Measurements from ENCODE around the gene CACNA1I.

Gene CACNA1I

DNA sequence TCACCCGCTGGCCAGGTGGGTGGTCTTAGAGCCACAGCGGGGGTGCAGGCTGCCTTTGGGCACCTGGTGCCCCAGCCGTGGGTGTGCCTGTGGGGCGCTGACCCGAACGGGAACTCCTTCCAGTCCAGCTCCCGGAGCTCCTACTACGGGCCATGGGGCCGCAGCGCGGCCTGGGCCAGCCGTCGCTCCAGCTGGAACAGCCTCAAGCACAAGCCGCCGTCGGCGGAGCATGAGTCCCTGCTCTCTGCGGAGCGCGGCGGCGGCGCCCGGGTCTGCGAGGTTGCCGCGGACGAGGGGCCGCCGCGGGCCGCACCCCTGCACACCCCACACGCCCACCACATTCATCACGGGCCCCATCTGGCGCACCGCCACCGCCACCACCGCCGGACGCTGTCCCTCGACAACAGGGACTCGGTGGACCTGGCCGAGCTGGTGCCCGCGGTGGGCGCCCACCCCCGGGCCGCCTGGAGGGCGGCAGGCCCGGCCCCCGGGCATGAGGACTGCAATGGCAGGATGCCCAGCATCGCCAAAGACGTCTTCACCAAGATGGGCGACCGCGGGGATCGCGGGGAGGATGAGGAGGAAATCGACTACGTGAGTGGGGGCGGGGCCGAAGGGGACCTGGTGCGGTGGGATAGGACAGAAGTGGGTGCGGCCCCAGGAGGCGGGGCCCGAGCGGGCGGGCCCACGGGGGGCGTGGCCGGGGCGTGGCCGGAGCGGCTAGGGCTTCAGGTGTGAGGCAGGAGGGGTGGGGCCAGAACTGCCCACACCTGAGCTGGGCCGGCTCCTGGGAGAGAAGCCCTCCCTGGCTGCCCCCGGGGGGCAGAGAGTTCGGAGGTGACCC lies 91.5 kb downstream of the CACNA1I start:
- no peak overlapping the region for H3K27ac ChIP-seq (ENCODE audit: low read depth, low read length)
- no peaks in the 10 kb centered on the region for H3K4me1 ChIP-seq (ENCODE audit: control insufficient read depth, insufficient read depth, low read length, unreplicated experiment)
- no peak overlapping the region for H3K4me3 ChIP-seq (ENCODE audit: low read depth, low read length)
- H3K79me2 ChIP-seq (ENCODE audit: control insufficient read depth, insufficient read depth, low read length, unreplicated experiment) = no peaks in the 10 kb centered on the region
- H3K27me3 ChIP-seq (ENCODE audit: insufficient read depth, low read length) = peaks cover 34% of the 10 kb centered on the region
- no peak overlapping the region for H2AFZ ChIP-seq (ENCODE audit: low read length, unreplicated experiment)
- H3K36me3 ChIP-seq (ENCODE audit: insufficient read depth, low read length) = no peaks in the 10 kb centered on the region

GRCh38 chr22:39662686-39663052 lies 92.1 kb downstream of the CACNA1I start:
- Histone ChIP-seq H3K36me3 (ENCODE audit: insufficient read depth, low read length) (no peaks in the 10 kb centered on the region), H2AFZ (ENCODE audit: low read length, unreplicated experiment) (no peak overlapping the region), H3K4me3 (ENCODE audit: low read depth, low read length) (no peak overlapping the region), H3K79me2 (ENCODE audit: control insufficient read depth, insufficient read depth, low read length, unreplicated experiment) (no peaks in the 10 kb centered on the region), H3K27ac (ENCODE audit: low read depth, low read length) (no peak overlapping the region), H3K4me1 (ENCODE audit: control insufficient read depth, insufficient read depth, low read length, unreplicated experiment) (no peaks in the 10 kb centered on the region), H3K27me3 (ENCODE audit: insufficient read depth, low read length) (peaks cover 35% of the 10 kb centered on the region)

GRCh38 chr22:39663751-39664150 lies 93.2 kb downstream of the CACNA1I start:
- Histone ChIP-seq H2AFZ (ENCODE audit: low read length, unreplicated experiment) (no peak overlapping the region), H3K36me3 (ENCODE audit: insufficient read depth, low read length) (no peaks in the 10 kb centered on the region), H3K27ac (ENCODE audit: low read depth, low read length) (no peak overlapping the region), H3K4me3 (ENCODE audit: low read depth, low read length) (no peak overlapping the region), H3K27me3 (ENCODE audit: insufficient read depth, low read length) (peaks cover 38% of the 10 kb centered on the region), H3K79me2 (ENCODE audit: control insufficient read depth, insufficient read depth, low read length, unreplicated experiment) (no peaks in the 10 kb centered on the region), H3K4me1 (ENCODE audit: control insufficient read depth, insufficient read depth, low read length, unreplicated experiment) (no peaks in the 10 kb centered on the region)

DNA sequence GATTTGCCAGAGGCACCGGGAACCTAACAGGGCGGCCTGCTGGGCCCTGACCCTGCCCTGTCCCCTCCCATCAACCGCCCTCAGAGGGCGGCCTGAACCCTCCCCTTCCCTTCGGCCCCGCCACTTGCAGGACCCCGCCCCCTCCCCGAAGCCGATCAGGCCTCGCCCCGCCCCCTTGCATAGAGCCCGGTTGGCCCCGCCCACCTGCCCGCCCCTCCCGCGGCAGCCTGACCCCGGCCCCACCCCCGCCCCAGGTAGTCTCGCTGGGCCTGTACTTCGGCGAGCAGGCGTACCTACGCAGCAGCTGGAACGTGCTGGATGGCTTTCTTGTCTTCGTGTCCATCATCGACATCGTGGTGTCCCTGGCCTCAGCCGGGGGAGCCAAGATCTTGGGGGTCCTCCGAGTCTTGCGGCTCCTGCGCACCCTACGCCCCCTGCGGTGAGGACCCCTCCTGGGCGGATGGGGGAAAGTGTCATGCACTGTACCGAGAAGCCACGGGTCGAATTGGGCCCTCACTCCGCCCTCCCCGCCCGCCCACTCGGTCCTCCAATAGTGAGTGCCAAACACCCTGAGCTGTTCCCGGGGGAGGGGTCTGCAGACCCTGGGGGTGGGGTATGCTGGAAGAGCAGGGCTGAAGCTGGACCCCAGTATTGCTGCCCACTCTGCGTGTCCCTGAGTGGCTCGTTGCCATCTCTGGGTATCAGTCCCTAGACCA lies 94.1 kb downstream of the CACNA1I start:
- Histone ChIP-seq H2AFZ (ENCODE audit: low read length, unreplicated experiment) (no peak overlapping the region), H3K27me3 (ENCODE audit: insufficient read depth, low read length) (peaks cover 38% of the 10 kb centered on the region), H3K36me3 (ENCODE audit: insufficient read depth, low read length) (no peaks in the 10 kb centered on the region), H3K4me3 (ENCODE audit: low read depth, low read length) (no peak overlapping the region), H3K79me2 (ENCODE audit: control insufficient read depth, insufficient read depth, low read length, unreplicated experiment) (no peaks in the 10 kb centered on the region), H3K4me1 (ENCODE audit: control insufficient read depth, insufficient read depth, low read length, unreplicated experiment) (no peaks in the 10 kb centered on the region), H3K27ac (ENCODE audit: low read depth, low read length) (no peak overlapping the region)

- H3K27me3 ChIP-seq (ENCODE audit: insufficient read depth, low read length) = peaks cover 38% of the 10 kb centered on the region
Measured at GRCh38 chr22:39665229-39665628, 94.7 kb downstream of the CACNA1I start.

DNA sequence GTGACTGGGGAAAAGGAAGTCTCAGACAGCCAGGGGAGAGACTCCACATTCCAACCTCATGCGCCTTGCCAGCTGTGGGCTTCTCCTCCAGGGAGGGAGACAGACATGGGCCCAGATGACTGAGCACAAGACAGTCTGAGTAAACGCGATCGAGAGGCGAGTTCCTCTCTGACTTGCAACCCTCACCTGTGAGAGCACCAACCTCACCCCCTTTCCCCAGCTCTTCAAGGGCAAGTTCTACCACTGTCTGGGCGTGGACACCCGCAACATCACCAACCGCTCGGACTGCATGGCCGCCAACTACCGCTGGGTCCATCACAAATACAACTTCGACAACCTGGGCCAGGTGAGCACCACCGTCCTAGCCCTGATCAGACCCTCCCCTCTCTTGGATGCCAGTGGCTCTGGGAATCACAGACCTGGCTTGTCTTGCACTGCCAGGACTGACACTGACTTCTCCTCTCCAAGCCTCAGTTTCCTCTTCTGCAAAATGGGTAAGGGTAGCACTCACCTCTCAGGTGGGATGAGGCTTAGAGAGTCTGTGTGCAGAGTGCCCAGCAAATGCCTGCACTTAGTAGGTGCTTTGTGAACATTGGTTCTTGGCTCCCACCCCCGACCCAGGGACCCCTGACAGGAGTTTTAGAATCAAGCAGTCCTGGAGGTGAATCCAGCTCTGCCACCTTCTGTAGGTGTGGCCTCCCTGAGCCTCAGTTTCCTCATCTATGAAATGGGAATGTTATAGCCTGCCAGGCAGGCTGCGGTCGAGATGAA lies 95.3 kb downstream of the CACNA1I start:
- Histone ChIP-seq H3K27me3 (ENCODE audit: insufficient read depth, low read length) (peaks cover 37% of the 10 kb centered on the region), H3K27ac (ENCODE audit: low read depth, low read length) (no peak overlapping the region), H3K36me3 (ENCODE audit: insufficient read depth, low read length) (no peaks in the 10 kb centered on the region), H3K4me3 (ENCODE audit: low read depth, low read length) (no peak overlapping the region), H2AFZ (ENCODE audit: low read length, unreplicated experiment) (no peak overlapping the region), H3K4me1 (ENCODE audit: control insufficient read depth, insufficient read depth, low read length, unreplicated experiment) (no peaks in the 10 kb centered on the region), H3K79me2 (ENCODE audit: control insufficient read depth, insufficient read depth, low read length, unreplicated experiment) (no peaks in the 10 kb centered on the region)

More at GRCh38 chr22:39665229-39665628, 94.7 kb downstream of the CACNA1I start:
- Histone ChIP-seq H3K36me3 (ENCODE audit: insufficient read depth, low read length) (no peaks in the 10 kb centered on the region), H3K79me2 (ENCODE audit: control insufficient read depth, insufficient read depth, low read length, unreplicated experiment) (no peaks in the 10 kb centered on the region), H3K4me1 (ENCODE audit: control insufficient read depth, insufficient read depth, low read length, unreplicated experiment) (no peaks in the 10 kb centered on the region), H3K27ac (ENCODE audit: low read depth, low read length) (no peak overlapping the region), H3K4me3 (ENCODE audit: low read depth, low read length) (no peak overlapping the region), H2AFZ (ENCODE audit: low read length, unreplicated experiment) (no peak overlapping the region)

DNA sequence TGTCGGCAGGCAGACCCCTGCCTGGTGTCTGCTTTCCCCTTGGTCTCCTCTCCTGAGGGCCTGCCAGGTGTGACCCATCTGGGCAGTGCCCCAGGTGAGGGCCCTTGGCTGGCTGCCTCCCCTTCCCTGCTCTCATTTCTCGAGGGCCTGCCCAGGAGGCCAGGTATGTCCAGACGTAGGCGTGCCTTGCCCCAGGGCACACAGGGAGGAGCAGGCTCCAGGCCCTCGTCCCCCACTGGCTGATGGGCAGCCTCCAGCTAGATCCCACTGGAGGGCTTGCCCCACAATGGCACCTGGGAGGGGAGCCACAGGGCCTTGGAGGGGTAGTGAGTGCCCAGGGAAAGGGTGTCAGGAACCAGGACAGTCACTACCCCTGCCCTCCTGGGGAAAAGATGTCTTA lies 95.9 kb downstream of the CACNA1I start:
- H3K79me2 ChIP-seq (ENCODE audit: control insufficient read depth, insufficient read depth, low read length, unreplicated experiment) = no peaks in the 10 kb centered on the region
- H3K4me1 ChIP-seq (ENCODE audit: control insufficient read depth, insufficient read depth, low read length, unreplicated experiment) = no peaks in the 10 kb centered on the region
- no peaks in the 10 kb centered on the region for H3K36me3 ChIP-seq (ENCODE audit: insufficient read depth, low read length)
- no peak overlapping the region for H2AFZ ChIP-seq (ENCODE audit: low read length, unreplicated experiment)
- peaks cover 31% of the 10 kb centered on the region for H3K27me3 ChIP-seq (ENCODE audit: insufficient read depth, low read length)
- H3K4me3 ChIP-seq (ENCODE audit: low read depth, low read length) = no peak overlapping the region
- H3K27ac ChIP-seq (ENCODE audit: low read depth, low read length) = no peak overlapping the region

DNA sequence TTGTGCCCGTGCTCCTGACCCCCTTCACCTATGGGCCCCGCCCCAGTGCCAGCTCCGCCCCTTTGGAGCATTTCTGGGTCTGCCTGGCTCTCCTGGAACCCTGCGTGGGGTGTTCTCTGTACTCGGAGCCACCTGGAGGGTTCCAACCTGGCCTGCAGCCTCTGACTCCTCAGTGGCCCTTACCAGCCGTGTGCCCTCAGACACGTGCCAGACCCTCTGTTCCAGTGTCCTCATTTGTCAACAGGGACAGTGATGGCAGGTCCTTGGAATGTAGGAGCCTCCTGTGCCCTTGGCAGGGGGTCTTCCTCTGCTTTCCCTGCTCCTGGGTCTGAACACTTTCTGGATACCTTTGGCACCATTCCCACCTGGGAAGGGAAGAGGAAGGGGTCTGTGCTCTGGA lies 96.4 kb downstream of the CACNA1I start:
- Histone ChIP-seq H2AFZ (ENCODE audit: low read length, unreplicated experiment) (no peak overlapping the region), H3K79me2 (ENCODE audit: control insufficient read depth, insufficient read depth, low read length, unreplicated experiment) (no peaks in the 10 kb centered on the region), H3K36me3 (ENCODE audit: insufficient read depth, low read length) (no peaks in the 10 kb centered on the region), H3K4me1 (ENCODE audit: control insufficient read depth, insufficient read depth, low read length, unreplicated experiment) (no peaks in the 10 kb centered on the region), H3K27ac (ENCODE audit: low read depth, low read length) (no peak overlapping the region), H3K27me3 (ENCODE audit: insufficient read depth, low read length) (peaks cover 26% of the 10 kb centered on the region), H3K4me3 (ENCODE audit: low read depth, low read length) (no peak overlapping the region)

- H2AFZ ChIP-seq (ENCODE audit: low read length, unreplicated experiment) = no peak overlapping the region
- H3K36me3 ChIP-seq (ENCODE audit: insufficient read depth, low read length) = no peaks in the 10 kb centered on the region
- H3K4me1 ChIP-seq (ENCODE audit: control insufficient read depth, insufficient read depth, low read length, unreplicated experiment) = no peaks in the 10 kb centered on the region
- H3K4me3 ChIP-seq (ENCODE audit: low read depth, low read length) = no peak overlapping the region
- 0 out of 2 replicates have a peak, but pooled peaks cover 4% of the 10 kb centered on the region for H3K27me3 ChIP-seq (ENCODE audit: insufficient read depth, low read length)
- H3K79me2 ChIP-seq (ENCODE audit: control insufficient read depth, insufficient read depth, low read length, unreplicated experiment) = no peaks in the 10 kb centered on the region
- no peak overlapping the region for H3K27ac ChIP-seq (ENCODE audit: low read depth, low read length)
Measured at GRCh38 chr22:39669432-39669831, 98.9 kb downstream of the CACNA1I start.

- no peaks in the 10 kb centered on the region for H3K4me1 ChIP-seq (ENCODE audit: control insufficient read depth, insufficient read depth, low read length, unreplicated experiment)
- no peaks in the 10 kb centered on the region for H3K79me2 ChIP-seq (ENCODE audit: control insufficient read depth, insufficient read depth, low read length, unreplicated experiment)
- H2AFZ ChIP-seq (ENCODE audit: low read length, unreplicated experiment) = no peak overlapping the region
- H3K36me3 ChIP-seq (ENCODE audit: insufficient read depth, low read length) = no peaks in the 10 kb centered on the region
- no peak overlapping the region for H3K4me3 ChIP-seq (ENCODE audit: low read depth, low read length)
- 0 out of 2 replicates have a peak, but pooled peaks cover 4% of the 10 kb centered on the region for H3K27me3 ChIP-seq (ENCODE audit: insufficient read depth, low read length)
- no peak overlapping the region for H3K27ac ChIP-seq (ENCODE audit: low read depth, low read length)
Measured at GRCh38 chr22:39671936-39672335, 101.4 kb downstream of the CACNA1I start.
